Activated CD8-positive, alpha-beta T cell treated with anti-CD3 and anti-CD28 coated beads, Interleukin-2, amount 10 ng/mL, durations not matched to agents 7 days and 5 days (primary cell): ENCODE data around the gene CFC1. TPM values are rescaled to one million over a fixed set of nuclear protein-coding genes. Genes with fewer than 3 reads are reported as not detected.

Experiments used
- total RNA-seq, 2 experiments: library from RNA; stranded (reverse); gene quantifications; one replicate each; pipeline ENCODE4 v1.2.3, GENCODE V29; 2021

The CFC1 gene
- total RNA-seq, 2 experiments from 2014 or later: not detected

Other genes with a start within 250 kb of the CFC1 start
- gene PTPN18, start 243.5 kb downstream of the CFC1 start, total RNA-seq: 10 to 100 TPM; 67.0 to 71.9 TPM
- not detected for gene POTEI, start 90.2 kb downstream of the CFC1 start, total RNA-seq
- gene CFC1B, start 78.4 kb downstream of the CFC1 start, total RNA-seq: not detected
- not detected for gene POTEJ, start 11.9 kb upstream of the CFC1 start, total RNA-seq
- not detected for gene GPR148, start 129.5 kb upstream of the CFC1 start, total RNA-seq
- not detected for gene AMER3, start 156.0 kb upstream of the CFC1 start, total RNA-seq
- gene ARHGEF4, start 237.3 kb upstream of the CFC1 start, total RNA-seq: 1 to 10 TPM; 2.9 to 3.3 TPM